HepG2 (cell line): ENCODE results near the gene MCF2L. TPM values are rescaled to one million over a fixed set of nuclear protein-coding genes. Genes with fewer than 3 reads are reported as not detected.
A peak's percentile ranks its signal among the peaks of the same experiment; 100 is the strongest.

Experiments used
- ARNT ChIP-seq: fragments of 450-650 bp; IDR thresholded peaks from 2 replicates; pipeline ENCODE4 v1.6.1; 2017
- BORCS8-MEF2B ChIP-seq: sonication (generic); formaldehyde crosslinking; IDR thresholded peaks from 2 replicates; pipeline ENCODE4 v1.8.0; 2022; ENCODE audit warnings: mild to moderate bottlenecking, missing genetic modification reagents
- FOXJ3 ChIP-seq: sonication (generic); formaldehyde crosslinking; IDR thresholded peaks from 2 replicates; pipeline ENCODE4 v1.4.0; 2020; ENCODE audit warnings: missing genetic modification reagents, mild to moderate bottlenecking, borderline replicate concordance
- GATAD2A ChIP-seq: IDR thresholded peaks from 2 replicates; pipeline ENCODE4 v1.6.1; 2016
- HNRNPL ChIP-seq: fragments of 200-400 bp; formaldehyde crosslinking; IDR thresholded peaks from 2 replicates; pipeline ENCODE4 v1.6.1; 2017; ENCODE audit warnings: mild to moderate bottlenecking, low read depth, low read length
- KLF13 ChIP-seq: sonication (generic); formaldehyde crosslinking; IDR thresholded peaks from 2 replicates; pipeline ENCODE4 v1.4.0; 2020; ENCODE audit warnings: mild to moderate bottlenecking, missing genetic modification reagents
- MTA3 ChIP-seq: sonication (generic); formaldehyde crosslinking; IDR thresholded peaks from 2 replicates; pipeline ENCODE4 v1.4.0; 2020; ENCODE audit warnings: missing genetic modification reagents
- PAWR ChIP-seq: sonication (generic); formaldehyde crosslinking; IDR thresholded peaks from 2 replicates; pipeline ENCODE4 v1.4.0; 2020; ENCODE audit warnings: missing genetic modification reagents, mild to moderate bottlenecking, borderline replicate concordance
- PLRG1 ChIP-seq: fragments of 450-650 bp; conservative IDR thresholded peaks from 2 replicates; pipeline ENCODE4 v1.6.1; 2016
- POGZ ChIP-seq: sonication (generic); formaldehyde crosslinking; IDR thresholded peaks from 2 replicates; pipeline ENCODE4 v1.4.0; 2020; ENCODE audit warnings: mild to moderate bottlenecking, missing genetic modification reagents
- ZNF282 ChIP-seq: fragments of 450-650 bp; IDR thresholded peaks from 2 replicates; pipeline ENCODE4 v1.6.1; 2018; ENCODE audit not compliant: partially characterized antibody
- ZNF431 ChIP-seq: sonication (generic); formaldehyde crosslinking; IDR thresholded peaks from 2 replicates; pipeline ENCODE4 v1.9.0; 2022; ENCODE audit warnings: missing genetic modification reagents, low read depth, mild to moderate bottlenecking, borderline replicate concordance
- ZNF652 ChIP-seq: IDR thresholded peaks from 2 replicates; pipeline ENCODE4 v1.6.1; 2016; ENCODE audit warnings: low read depth, borderline replicate concordance
- ZNF83 ChIP-seq: sonication (generic); formaldehyde crosslinking; IDR thresholded peaks from 2 replicates; pipeline ENCODE4 v1.4.0; 2020; ENCODE audit warnings: missing genetic modification reagents, mild to moderate bottlenecking, borderline replicate concordance
- polyA plus RNA-seq, 8 experiments: library from polyadenylated mRNA; depleted of rRNA in 3 of 8; stranded (reverse) in 7 of 8; unstranded in 1 of 8; fragments of >200 nt; fragmentation: Illumina TruSeq in 4 of 8; extraction: Trizol in 4 of 8; gene quantifications; 2 replicates each; pipeline versions ENCODE4 v1.2.1 to v1.2.3, GENCODE V29; 2011 to 2016; ENCODE audit warnings: low read depth in 4 of 8, missing spikeins in 1 of 8, mixed read lengths in 1 of 8; ENCODE audit not compliant: insufficient read depth in 1 of 8
- total RNA-seq, 5 experiments: library from RNA; depleted of rRNA; stranded (reverse); fragments of >200 nt; fragmentation: Illumina TruSeq; extraction: Trizol; gene quantifications; 2 replicates each; pipeline ENCODE4 v1.2.3, GENCODE V29; 2016; ENCODE audit warnings: low read depth in 1 of 5
- TF ChIP-seq, protein P1 (sequence below): sonication (generic); formaldehyde crosslinking; IDR thresholded peaks from 2 replicates; pipeline ENCODE4 v1.4.0; 2020; ENCODE audit warnings: mild to moderate bottlenecking, missing genetic modification reagents, borderline replicate concordance
- TF ChIP-seq, protein P2 (sequence below): sonication (generic); formaldehyde crosslinking; conservative IDR thresholded peaks from 2 replicates; pipeline ENCODE4 v1.4.0; 2020; ENCODE audit warnings: missing genetic modification reagents
- TF ChIP-seq, protein P3 (sequence below): sonication (generic); formaldehyde crosslinking; IDR thresholded peaks from 2 replicates; pipeline ENCODE4 v1.4.0; 2020; ENCODE audit warnings: missing genetic modification reagents, low read depth, mild to moderate bottlenecking, borderline replicate concordance

The MCF2L gene
- total and polyA plus RNA-seq, 2 of the 13 experiments (the other 11 are each of a cell fraction or from before 2014, with no cell fraction given): 19.4 to 28.4 TPM

DNA sequence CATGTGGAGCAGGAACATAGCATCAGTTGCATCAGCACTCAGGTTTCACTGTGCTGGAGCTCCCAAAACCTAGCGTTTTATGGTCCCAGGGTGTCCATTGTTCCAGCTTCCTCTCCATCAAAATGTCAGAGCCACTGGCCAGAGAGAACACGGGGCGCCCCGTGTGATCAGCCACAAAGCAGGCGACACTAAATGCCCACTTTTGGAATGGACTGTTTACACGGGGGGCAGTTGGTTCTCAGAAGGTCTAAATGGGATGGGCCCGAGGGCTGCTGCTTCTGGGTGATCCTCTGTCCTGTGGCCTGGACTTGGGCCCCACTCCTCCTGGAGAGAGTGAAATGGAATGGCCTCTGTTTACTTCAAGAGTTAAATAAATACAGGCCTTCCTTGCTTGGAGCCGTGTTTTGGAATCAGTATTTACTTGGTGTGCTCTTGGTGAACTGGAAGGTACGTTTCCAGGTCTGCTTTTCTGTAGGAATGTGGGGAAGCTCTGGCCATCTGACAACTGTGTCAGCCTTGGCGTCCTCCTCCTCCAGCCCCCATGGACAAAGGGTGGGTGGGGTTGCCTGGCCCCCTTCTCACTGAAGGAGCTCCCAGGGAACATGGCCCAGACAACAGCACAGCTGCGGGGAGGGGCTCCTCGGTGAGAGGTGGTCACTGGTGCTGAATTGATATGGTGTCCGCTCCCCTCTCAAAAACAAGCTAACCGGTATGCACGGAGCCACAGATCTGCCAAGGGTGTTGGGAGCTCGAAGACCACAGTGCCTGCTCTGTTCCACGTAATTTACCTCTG, 16.1 kb upstream of the MCF2L start (continued):
- TF ChIP-seq PLRG1 (no peak), PAWR (CRISPR knock-in tag) (no peak), ZNF431 (CRISPR knock-in tag) (0 out of 2 replicates have a peak, but pooled peaks have one; percentile 15), HNRNPL (no peak), FOXJ3 (peak; percentile 73; the same call in 1 of the 2 replicates), KLF13 (no peak), ZNF83 (CRISPR knock-in tag) (no peak), BORCS8-MEF2B (CRISPR knock-in tag) (no peak), GATAD2A (CRISPR knock-in tag) (peak; percentile 86), ZNF282 (no peak), ARNT (no peak), POGZ (no peak), ZNF652 (peak; percentile 90), MTA3 (CRISPR knock-in tag) (no peak)
- TF ChIP-seq, protein P1, sequence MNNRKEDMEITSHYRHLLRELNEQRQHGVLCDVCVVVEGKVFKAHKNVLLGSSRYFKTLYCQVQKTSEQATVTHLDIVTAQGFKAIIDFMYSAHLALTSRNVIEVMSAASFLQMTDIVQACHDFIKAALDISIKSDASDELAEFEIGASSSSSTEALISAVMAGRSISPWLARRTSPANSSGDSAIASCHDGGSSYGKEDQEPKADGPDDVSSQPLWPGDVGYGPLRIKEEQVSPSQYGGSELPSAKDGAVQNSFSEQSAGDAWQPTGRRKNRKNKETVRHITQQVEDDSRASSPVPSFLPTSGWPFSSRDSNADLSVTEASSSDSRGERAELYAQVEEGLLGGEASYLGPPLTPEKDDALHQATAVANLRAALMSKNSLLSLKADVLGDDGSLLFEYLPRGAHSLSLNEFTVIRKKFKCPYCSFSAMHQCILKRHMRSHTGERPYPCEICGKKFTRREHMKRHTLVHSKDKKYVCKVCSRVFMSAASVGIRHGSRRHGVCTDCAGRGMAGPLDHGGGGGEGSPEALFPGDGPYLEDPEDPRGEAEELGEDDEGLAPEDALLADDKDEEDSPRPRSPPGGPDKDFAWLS (CRISPR knock-in tag): 0 out of 2 replicates have a peak, but pooled peaks have one; percentile 57
- TF ChIP-seq, protein P2, sequence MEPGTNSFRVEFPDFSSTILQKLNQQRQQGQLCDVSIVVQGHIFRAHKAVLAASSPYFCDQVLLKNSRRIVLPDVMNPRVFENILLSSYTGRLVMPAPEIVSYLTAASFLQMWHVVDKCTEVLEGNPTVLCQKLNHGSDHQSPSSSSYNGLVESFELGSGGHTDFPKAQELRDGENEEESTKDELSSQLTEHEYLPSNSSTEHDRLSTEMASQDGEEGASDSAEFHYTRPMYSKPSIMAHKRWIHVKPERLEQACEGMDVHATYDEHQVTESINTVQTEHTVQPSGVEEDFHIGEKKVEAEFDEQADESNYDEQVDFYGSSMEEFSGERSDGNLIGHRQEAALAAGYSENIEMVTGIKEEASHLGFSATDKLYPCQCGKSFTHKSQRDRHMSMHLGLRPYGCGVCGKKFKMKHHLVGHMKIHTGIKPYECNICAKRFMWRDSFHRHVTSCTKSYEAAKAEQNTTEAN: peak; percentile 68
- TF ChIP-seq, protein P3, sequence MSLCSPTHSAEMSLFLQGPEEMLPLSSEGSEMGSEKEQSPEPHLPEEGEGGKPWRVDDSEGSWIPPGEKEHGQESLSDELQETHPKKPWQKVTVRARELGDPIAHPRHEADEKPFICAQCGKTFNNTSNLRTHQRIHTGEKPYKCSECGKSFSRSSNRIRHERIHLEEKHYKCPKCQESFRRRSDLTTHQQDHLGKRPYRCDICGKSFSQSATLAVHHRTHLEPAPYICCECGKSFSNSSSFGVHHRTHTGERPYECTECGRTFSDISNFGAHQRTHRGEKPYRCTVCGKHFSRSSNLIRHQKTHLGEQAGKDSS: no peak
